HG03342 (cell line): Measurements from ENCODE around the gene BTBD18.

ENCODE experiments used
- ATAC-seq: cut with Tn5 transposase; IDR thresholded peaks from one replicate; pipeline ENCODE4 v1.9.1; 2021; ENCODE audit warnings: mild to moderate bottlenecking, moderate library complexity; ENCODE audit not compliant: unreplicated experiment

BTBD18 gene, protein sequence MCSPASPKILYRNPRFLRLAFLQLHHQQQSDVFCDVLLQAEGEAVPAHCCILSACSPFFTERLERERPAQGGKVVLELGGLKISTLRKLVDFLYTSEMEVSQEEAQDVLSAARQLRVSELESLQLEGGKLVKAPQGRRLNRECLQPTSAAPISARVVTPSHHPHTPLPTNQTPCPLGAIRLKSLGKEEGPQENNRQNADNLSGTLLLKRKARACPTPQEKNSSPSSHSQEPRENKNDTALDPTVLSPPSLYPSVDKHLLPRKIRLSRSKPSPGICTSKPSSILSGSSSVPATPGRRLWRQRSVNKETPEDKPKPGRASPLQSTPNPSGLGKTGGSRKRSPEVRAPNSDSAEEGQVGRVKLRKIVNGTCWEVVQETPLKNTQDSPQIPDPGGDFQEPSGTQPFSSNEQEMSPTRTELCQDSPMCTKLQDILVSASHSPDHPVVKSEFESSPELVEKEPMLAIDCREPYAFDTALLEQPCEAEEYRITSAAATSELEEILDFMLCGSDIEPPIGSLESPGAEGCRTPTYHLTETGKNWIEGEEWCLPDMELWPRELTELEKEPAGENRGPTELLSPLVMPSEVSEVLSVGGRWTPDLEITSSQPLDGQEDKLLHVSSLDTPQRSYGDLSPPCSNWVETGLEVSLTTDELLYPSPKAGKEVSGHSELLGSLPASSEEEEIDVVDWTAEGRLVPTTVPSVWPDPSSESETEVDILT

DNA sequence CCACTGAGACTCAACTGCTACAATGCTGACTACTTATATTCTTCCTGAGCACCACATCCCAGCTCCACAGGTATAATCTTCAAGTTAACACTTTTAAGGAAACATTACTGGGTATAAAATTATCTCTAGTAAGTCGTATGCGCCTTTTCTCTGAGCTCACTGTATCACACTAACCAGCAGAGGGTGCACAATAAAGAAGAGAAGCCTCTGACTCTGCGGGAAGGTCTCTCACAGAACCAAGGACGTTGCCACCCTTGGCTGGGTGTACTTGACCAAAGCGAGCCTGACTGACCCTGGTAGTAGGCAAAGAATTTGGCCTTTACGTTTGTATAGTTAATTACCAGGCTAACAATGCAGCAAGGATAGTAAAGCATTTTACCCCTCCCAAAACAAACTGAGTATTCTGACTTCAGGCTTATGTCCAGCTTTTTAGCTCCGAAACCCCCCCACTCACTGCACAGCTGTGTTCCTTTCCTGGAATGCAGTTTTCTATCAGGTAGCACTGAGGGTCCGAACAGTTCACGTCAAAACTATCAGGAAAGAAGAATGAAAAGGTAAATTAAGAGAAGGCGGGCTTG lies at the start of gene BTBD18:
Gene BTBD18 (minus strand): TSS at position 144 of the 578 bp plus-strand sequence. CDS start 631 bp downstream, outside the sequence.
- no peak for ATAC-seq

DNA sequence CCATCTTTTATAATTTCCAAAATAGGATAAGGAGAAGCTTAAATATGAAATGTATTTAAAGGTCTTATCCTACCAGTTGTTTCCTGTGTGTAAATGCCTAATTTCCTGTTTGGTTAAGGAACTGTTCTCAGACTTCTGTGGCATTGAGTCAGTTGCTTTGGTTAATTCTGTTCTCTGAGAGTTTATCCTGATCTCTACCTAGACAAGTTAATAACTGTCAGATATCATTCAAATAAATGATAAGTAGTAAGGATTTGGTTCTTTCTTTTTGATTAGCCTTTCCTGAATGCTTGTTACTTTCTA lies 49.5 kb upstream of the BTBD18 start:
- ATAC-seq: no peak

DNA sequence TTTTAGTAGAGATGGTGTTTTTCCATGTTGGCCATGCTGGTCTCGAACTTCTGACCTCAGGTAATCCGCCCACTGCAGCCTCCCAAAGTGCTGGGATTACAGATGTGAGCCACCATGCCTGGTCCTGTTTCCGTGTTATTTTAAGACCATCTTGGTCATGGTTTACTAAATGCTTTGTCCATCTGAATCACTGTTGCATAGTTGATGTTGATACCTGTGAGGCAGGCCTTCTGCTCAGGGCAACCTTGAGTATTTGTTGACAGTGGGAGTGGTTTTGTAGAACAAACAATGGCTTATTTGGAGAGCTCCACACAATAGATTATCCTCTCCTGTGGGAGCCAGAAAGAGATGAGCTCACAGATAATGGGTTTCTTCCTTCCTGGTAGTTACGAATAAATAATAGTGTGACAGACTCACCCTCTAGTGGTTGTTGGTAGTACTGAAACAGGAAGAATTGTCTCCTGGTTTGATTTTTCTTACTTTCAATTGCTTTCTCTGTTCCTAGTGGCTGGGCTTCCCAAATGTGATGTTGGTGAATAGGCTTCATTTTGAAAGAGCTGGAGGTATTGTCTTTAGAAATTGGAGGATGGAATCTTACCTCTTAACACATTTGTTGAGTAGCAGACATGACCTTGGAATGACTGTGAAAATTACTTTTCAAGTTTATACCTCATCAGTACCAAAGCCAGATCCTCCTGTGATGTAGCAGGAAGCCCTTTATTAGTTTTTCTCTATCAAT lies 49.0 kb upstream of the BTBD18 start:
- peak; percentile 82 for ATAC-seq

GRCh38 chr11:57798905-57799559 lies 47.4 kb upstream of the BTBD18 start:
- ATAC-seq: no peak

GRCh38 chr11:57793351-57794115 lies 41.9 kb upstream of the BTBD18 start:
- no peak for ATAC-seq

GRCh38 chr11:57792870-57793269 lies 41.3 kb upstream of the BTBD18 start:
- no peak for ATAC-seq

- ATAC-seq: peak; percentile 90
Observed at GRCh38 chr11:57792060-57792541, 40.5 kb upstream of the BTBD18 start.

GRCh38 chr11:57791321-57792059 lies 39.9 kb upstream of the BTBD18 start:
- no peak for ATAC-seq

DNA sequence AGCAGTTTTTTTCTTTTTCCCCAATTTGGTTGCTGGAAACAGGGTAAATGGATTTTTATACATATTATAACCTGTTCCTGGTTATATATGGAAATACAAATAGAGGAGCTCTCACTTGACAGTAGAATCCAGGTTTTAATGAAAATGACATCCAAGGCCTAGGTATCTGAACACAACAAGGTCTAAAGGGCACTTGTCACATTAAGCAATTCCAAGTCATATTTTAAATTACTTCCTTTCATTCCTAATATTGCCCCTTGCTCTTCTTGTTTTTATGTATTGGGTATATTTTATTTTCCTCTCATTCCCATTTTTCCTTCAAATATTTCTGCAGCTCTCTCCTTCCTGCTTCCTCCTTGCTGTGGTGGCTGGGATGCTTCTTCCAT lies 37.1 kb upstream of the BTBD18 start:
- no peak for ATAC-seq

DNA sequence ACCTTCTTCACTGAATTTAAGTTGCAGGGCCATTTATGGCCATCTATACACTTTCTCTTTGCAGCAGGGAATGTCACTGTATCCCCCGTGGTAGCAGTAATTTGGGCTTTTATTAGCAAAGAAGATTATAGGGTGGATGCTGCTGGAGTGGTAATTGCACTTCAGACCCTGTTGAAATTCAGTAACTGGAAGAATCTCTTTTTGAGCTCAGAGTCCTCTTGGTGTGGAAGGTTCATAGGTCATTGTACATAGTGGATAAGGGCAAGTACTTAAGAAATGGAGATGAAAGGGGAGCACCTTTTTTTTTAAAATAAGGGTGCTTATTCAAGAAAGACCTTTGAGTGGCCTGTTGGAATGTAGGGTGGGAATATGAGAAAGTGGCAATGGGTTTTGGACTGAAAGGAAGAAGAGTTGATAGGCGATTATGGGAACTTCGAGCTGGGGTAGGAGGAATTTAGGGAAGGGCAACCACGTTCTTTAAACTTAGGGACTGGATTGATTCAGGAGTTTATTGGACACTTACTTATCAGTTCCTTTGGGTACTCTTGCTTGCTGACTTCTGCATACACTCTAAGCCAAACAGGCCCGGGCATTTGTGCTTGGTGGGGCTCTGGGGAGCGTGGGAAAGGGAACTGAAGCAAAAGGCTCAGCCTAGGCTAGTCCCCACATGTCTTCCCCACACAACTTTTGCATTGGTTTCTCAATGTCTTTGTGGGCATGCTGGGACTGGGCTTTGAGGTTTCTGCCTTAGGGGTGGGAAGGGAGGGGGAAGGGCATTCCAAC lies 36.5 kb upstream of the BTBD18 start:
- ATAC-seq: no peak

DNA sequence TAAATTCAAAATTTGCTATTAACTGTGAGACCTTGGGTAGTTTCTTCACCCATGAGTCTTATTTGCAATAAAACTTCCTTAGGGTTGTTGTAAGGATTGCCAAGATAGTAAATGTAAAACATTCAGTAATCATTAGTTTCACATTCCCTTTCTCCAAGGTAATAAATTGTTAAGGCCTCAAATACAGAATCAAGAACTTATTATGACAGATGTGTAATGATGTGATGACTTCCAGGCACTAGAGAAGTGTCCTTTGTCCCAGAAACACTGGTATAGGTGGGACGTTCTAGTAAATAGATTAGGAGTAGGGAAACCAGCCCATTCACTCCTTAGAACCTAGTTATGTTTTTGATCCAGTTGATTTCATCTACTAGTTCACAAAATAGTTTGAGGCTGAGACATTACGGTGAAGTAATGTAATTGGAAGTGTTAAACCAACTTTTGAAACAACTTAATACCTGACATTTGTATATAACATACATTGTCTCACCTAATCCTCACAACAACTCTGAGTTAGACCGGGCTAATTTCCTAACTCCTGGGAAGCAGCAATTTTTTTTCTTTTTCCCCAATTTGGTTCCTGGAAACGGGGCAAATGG lies 35.5 kb upstream of the BTBD18 start:
- ATAC-seq: no peak

DNA sequence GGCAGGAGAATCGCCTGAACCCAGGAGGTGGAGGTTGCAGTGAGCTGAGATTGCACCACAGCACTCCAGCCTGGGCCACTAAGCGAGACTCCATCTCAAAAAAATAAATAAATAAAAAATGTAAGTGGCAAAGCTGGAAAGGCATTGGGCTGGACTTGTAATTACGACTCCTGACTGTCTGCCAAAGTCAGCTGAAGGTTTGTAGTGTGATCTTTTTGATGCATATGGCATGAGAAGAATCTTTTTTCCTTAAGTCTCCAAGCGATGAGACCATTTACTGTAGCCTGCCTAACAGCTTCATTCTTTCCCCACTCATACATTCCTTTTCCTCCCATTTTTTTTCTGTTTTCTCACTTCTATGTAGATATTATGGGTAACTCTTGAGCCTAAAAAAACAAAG lies 34.8 kb upstream of the BTBD18 start:
- no peak for ATAC-seq

GRCh38 chr11:57785072-57785471 lies 33.5 kb upstream of the BTBD18 start:
- peak; percentile 41 for ATAC-seq

DNA sequence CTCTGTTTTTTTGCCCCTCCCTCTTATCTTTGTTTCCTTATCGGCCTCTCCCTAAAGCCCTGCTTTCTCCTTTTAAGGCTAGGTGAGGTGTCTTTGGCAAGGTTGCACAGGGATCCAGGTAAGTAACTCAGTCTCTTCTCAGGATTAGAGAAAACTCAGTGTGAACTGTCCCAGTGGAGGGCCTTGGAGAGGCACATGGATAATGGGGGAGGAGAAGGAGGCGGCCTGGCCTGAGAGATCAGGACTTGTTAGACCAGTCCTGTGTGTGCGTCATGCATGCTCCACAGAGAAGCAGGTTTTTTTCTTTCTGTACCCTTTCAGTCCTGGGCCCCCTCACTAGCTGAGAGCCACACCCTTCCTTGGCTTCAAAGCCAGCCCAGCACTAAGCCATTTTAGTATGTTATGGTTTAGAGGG lies 29.9 kb upstream of the BTBD18 start:
- ATAC-seq: no peak

GRCh38 chr11:57779276-57779675 lies 27.7 kb upstream of the BTBD18 start:
- ATAC-seq: no peak

- ATAC-seq: no peak
Observed at GRCh38 chr11:57778318-57779037, 26.9 kb upstream of the BTBD18 start.

DNA sequence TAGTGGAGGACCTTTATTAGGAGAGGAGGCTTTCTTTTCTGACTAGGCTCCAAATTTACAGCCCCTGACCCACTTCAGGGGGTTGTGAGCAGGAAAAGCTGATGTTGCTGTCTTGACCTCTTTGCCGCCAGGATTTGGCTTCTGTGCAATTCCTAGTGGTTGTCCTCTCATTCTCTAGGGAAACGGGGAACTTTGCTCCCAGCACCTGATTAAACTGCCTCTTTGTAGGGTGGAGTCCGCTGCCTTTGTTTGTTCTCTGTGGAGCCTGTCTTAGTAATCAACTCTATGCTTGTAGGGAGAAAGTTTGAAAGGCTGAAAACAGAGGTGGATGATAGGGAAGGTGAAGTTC lies 26.3 kb upstream of the BTBD18 start:
- ATAC-seq: no peak
